IMR-90 (cell line): ENCODE measurements around the gene TSKS. TPM values are rescaled to one million over a fixed set of nuclear protein-coding genes. Genes with fewer than 3 reads are reported as not detected.

Experiments used
- ATAC-seq: fragments of 200-7000 bp; cut with Tn5 transposase; 2 replicates; pipeline ENCODE4 v1.9.1; 2020; ENCODE audit warnings: low read depth, mild to moderate bottlenecking, moderate library complexity
- BruUV-seq: library from RNA; stranded (reverse); fragments of 400-500 nt; replicated peaks from 2 replicates; lab custom pipeline; 2021; lab: Mats Ljungman, UMichigan
- CTCF ChIA-PET: fragments of 300-600 bp; formaldehyde crosslinking; extraction: SDS; loops from one replicate; lab custom pipeline; 2021; ENCODE audit warnings: antibody characterized with exemption; lab: Yijun Ruan, JAX
- POLR2A ChIA-PET: fragments of 300-600 bp; sonication (Branson Sonifier 250); formaldehyde crosslinking; loops from one replicate; lab custom pipeline; 2022; ENCODE audit warnings: antibody characterized with exemption; ENCODE audit not compliant: unreplicated experiment; lab: Charles Lee
- DNase-seq: peaks from one replicate; pipeline ENCODE4 v3.0.0; 2013
- H2AFZ ChIP-seq: replicated peaks from 2 replicates; pipeline ENCODE3; 2013; ENCODE audit warnings: low read length, mild to moderate bottlenecking; ENCODE audit not compliant: poor library complexity
- H2AK5ac ChIP-seq: 2 replicates; pipeline ENCODE4 v1.6.1; 2013; ENCODE audit warnings: low read depth, low read length, inconsistent platforms
- H2AK9ac ChIP-seq: replicated peaks from 2 replicates; pipeline ENCODE3; 2013; ENCODE audit warnings: mild to moderate bottlenecking, low read depth, low read length, moderate library complexity; ENCODE audit not compliant: poor library complexity
- H2BK120ac ChIP-seq: 2 replicates; pipeline ENCODE4 v1.6.1; 2013; ENCODE audit warnings: low read depth, low read length, inconsistent platforms
- H2BK15ac ChIP-seq: 3 replicates; pipeline ENCODE4 v1.6.1; 2013; ENCODE audit warnings: low read depth, low read length, inconsistent platforms
- H2BK20ac ChIP-seq: 2 replicates; pipeline ENCODE4 v1.6.1; 2013; ENCODE audit warnings: low read depth, mild to moderate bottlenecking, inconsistent platforms, low read length, moderate library complexity
- H2BK5ac ChIP-seq: 2 replicates; pipeline ENCODE4 v1.6.1; 2013; ENCODE audit warnings: mild to moderate bottlenecking, low read depth, low read length, inconsistent platforms; ENCODE audit not compliant: poor library complexity, severe bottlenecking
- H3K14ac ChIP-seq: replicated peaks from 2 replicates; pipeline ENCODE4 v1.6.1; 2013; ENCODE audit warnings: low read depth, low read length, inconsistent platforms
- H3K18ac ChIP-seq: 2 replicates; pipeline ENCODE4 v1.6.1; 2013; ENCODE audit warnings: low read depth, low read length, control low read depth
- H3K23ac ChIP-seq: 2 replicates; pipeline ENCODE4 v1.6.1; 2013; ENCODE audit warnings: low read depth, low read length, inconsistent platforms
- H3K27ac ChIP-seq: 2 replicates; pipeline ENCODE4 v1.5.1; 2013; ENCODE audit warnings: mild to moderate bottlenecking, control low read depth, low read length; ENCODE audit not compliant: insufficient read depth
- H3K27me3 ChIP-seq: 2 replicates; pipeline ENCODE4 v1.6.1; 2013; ENCODE audit warnings: low read length; ENCODE audit not compliant: control insufficient read depth, insufficient read depth
- H3K36me3 ChIP-seq: 2 replicates; pipeline ENCODE4 v1.6.1; 2013; ENCODE audit warnings: low read length, mixed read lengths; ENCODE audit not compliant: control insufficient read depth, insufficient read depth
- H3K4ac ChIP-seq: 2 replicates; pipeline ENCODE4 v1.6.1; 2013; ENCODE audit warnings: low read depth, low read length, inconsistent platforms
- H3K4me1 ChIP-seq: 2 replicates; pipeline ENCODE4 v1.6.1; 2013; ENCODE audit warnings: low read length, mixed read lengths; ENCODE audit not compliant: control insufficient read depth, insufficient read depth
- H3K4me2 ChIP-seq: 2 replicates; pipeline ENCODE4 v1.6.1; 2013; ENCODE audit warnings: low read depth, mild to moderate bottlenecking, control low read depth, low read length, moderate library complexity
- H3K4me3 ChIP-seq: 2 replicates; pipeline ENCODE4 v1.5.1; 2013; ENCODE audit warnings: low read depth, mild to moderate bottlenecking, control low read depth, low read length, moderate library complexity; ENCODE audit not compliant: insufficient read depth
- H3K56ac ChIP-seq: 2 replicates; pipeline ENCODE4 v1.6.1; 2013; ENCODE audit warnings: low read length, inconsistent platforms; ENCODE audit not compliant: insufficient read depth; ENCODE audit errors: extremely low read depth
- H3K79me1 ChIP-seq, 2 experiments: 2 replicates each; pipeline ENCODE4 v1.6.1; 2013; ENCODE audit warnings: low read length in 2 of 2, inconsistent platforms in 1 of 2, low read depth in 1 of 2
- H3K9ac ChIP-seq: 2 replicates; pipeline ENCODE4 v1.6.1; 2013; ENCODE audit warnings: low read depth, low read length, control low read depth
- H3K9me1 ChIP-seq: 2 replicates; pipeline ENCODE4 v1.6.1; 2013; ENCODE audit warnings: low read length, inconsistent platforms; ENCODE audit not compliant: insufficient read depth
- H3K9me3 ChIP-seq: 2 replicates; pipeline ENCODE4 v1.6.1; 2013; ENCODE audit warnings: low read length; ENCODE audit not compliant: control insufficient read depth, insufficient read depth
- H4K20me1 ChIP-seq: 2 replicates; pipeline ENCODE4 v1.6.1; 2013; ENCODE audit warnings: low read length, inconsistent platforms; ENCODE audit not compliant: insufficient read depth
- H4K5ac ChIP-seq: 2 replicates; pipeline ENCODE4 v1.6.1; 2013; ENCODE audit warnings: mild to moderate bottlenecking, low read depth, low read length, control low read depth
- H4K8ac ChIP-seq, 2 experiments: 2 replicates each; pipeline ENCODE4 v1.6.1; 2013; ENCODE audit warnings: low read depth in 2 of 2, low read length in 2 of 2, control low read depth in 1 of 2, inconsistent platforms in 1 of 2
- H4K91ac ChIP-seq: 2 replicates; pipeline ENCODE4 v1.6.1; 2013; ENCODE audit warnings: low read depth, low read length, inconsistent platforms; ENCODE audit not compliant: insufficient read depth
- BHLHE40 ChIP-seq: fragments of 150-350 bp; IDR thresholded peaks from 2 replicates; pipeline ENCODE4 v1.6.1; 2016; ENCODE audit warnings: mild to moderate bottlenecking, low read depth, low read length
- ELK1 ChIP-seq: fragments of 150-350 bp; IDR thresholded peaks from 2 replicates; pipeline ENCODE4 v1.6.1; 2016; ENCODE audit warnings: low read depth, mild to moderate bottlenecking, low read length, moderate library complexity, borderline replicate concordance
- WGBS, 2 experiments: methylation state at CpG; one replicate each; pipeline versions ENCODE4 v1.1.5 to v1.1.7; 2013; ENCODE audit warnings: missing lambda C conversion rate in 2 of 2; ENCODE audit not compliant: insufficient read length in 1 of 2; ENCODE audit errors: extremely low coverage in 2 of 2; 5-methylcytosine and 5-hydroxymethylcytosine counted together
- dilution Hi-C: fragments of 300-500 bp; cut with HindIII; formaldehyde crosslinking; loops from one replicate; pipeline ENCODE4 v1.14.3; 2018; ENCODE audit warnings: low sequenced_read_pairs; ENCODE audit not compliant: unreplicated experiment
- in situ Hi-C: fragments of 300-500 bp; cut with MboI; formaldehyde crosslinking; loops from 3 replicates; pipeline ENCODE4 v1.14.3; 2019; ENCODE audit warnings: low sequenced_read_pairs, inconsistent platforms, mixed read lengths
- intact Hi-C: fragments of 100-400 bp; cut with micrococcal nuclease; formaldehyde crosslinking; loops from 2 replicates; pipeline ENCODE4 v1.10.0; 2022
- polyA plus RNA-seq, 3 experiments: library from polyadenylated mRNA; depleted of rRNA; stranded (reverse); fragments of >200 nt; gene quantifications; 2 replicates each; pipeline ENCODE4 v1.2.3, GENCODE V29; 2012; ENCODE audit warnings: low replicate concordance in 1 of 3
- total RNA-seq: library from RNA; depleted of rRNA; stranded (reverse); fragments of >200 nt; gene quantifications from 2 replicates; pipeline ENCODE4 v1.2.3, GENCODE V29; 2012

The TSKS gene
- total and polyA plus RNA-seq, 2 of the 4 experiments (the other 2 are of a cell fraction): not detected

GRCh38 chr19:49807904-49808675, 45.0 kb upstream of the TSKS start:
- H3K27ac ChIP-seq: no peak overlapping the region
- no peak overlapping the region for H4K5ac ChIP-seq
- no peak overlapping the region for H3K56ac ChIP-seq
- BruUV-seq: no TSS peak
- H3K27me3 ChIP-seq: no peaks in the 10 kb centered on the region
- in situ Hi-C loops (no loop called here), dilution Hi-C loops (no loop called here), intact Hi-C loops (no loop called here)
- no peak for TF ChIP-seq BHLHE40
- no peak for TF ChIP-seq ELK1
- peaks cover 14% of the 10 kb centered on the region for H3K9me1 ChIP-seq
- H4K8ac ChIP-seq: peak overlapping the region in 1 of 2 experiments; percentile 57; a peak in 1 of 4 replicates
- DNase-seq: no peak
- H2BK15ac ChIP-seq: no peak overlapping the region; the same call in 2 of the 3 replicates
- CTCF ChIA-PET: no interaction called here
- no peaks in the 10 kb centered on the region for H3K9me3 ChIP-seq
- H2BK5ac ChIP-seq: no peak overlapping the region
- H3K79me1 ChIP-seq: peaks cover 5 to 25% of the 10 kb centered on the region in 2 experiments; a peak in 2 of 4 replicates
- POLR2A ChIA-PET: no interaction called here
- H2AFZ ChIP-seq: peak overlapping the region; percentile 75
- no CpG with 5 or more reads among the region's 20 CpGs for WGBS, 2 experiments
- H4K91ac ChIP-seq: no peak overlapping the region
- H3K36me3 ChIP-seq: peaks cover 29% of the 10 kb centered on the region
- H3K4me3 ChIP-seq: no peak overlapping the region; the same call in 1 of the 2 replicates
- 0 out of 2 replicates have a peak overlapping the region, but pooled peaks have one; percentile 16 for H3K4ac ChIP-seq
- no peak overlapping the region for H2BK20ac ChIP-seq
- H3K4me1 ChIP-seq: peaks cover 5% of the 10 kb centered on the region
- no peak overlapping the region for H3K18ac ChIP-seq
- no peak overlapping the region for H3K9ac ChIP-seq
- ATAC-seq: no peak; the same call in 1 of the 2 replicates
- H3K14ac ChIP-seq: no peak overlapping the region
- H3K23ac ChIP-seq: 0 out of 2 replicates have a peak overlapping the region, but pooled peaks have one; percentile 48
- H2AK5ac ChIP-seq: no peak overlapping the region
- H2BK120ac ChIP-seq: no peak overlapping the region
- no peaks in the 10 kb centered on the region; the same call in 1 of the 2 replicates for H4K20me1 ChIP-seq
- peak overlapping the region; percentile 76 for H2AK9ac ChIP-seq
- peak overlapping the region; percentile 67 for H3K4me2 ChIP-seq
